Measurements from ENCODE around the gene HSPA1A. TPM values are rescaled to one million over a fixed set of nuclear protein-coding genes. Genes with fewer than 3 reads are reported as not detected.

Gene HSPA1A
- total RNA-seq, 1 experiment from 2014 or later = 51.2 TPM

- no peak overlapping the region for H2BK12ac ChIP-seq (ENCODE audit: insufficient read length, low read depth, low read length)
- H2BK20ac ChIP-seq (ENCODE audit: low read depth, low read length, poor library complexity, severe bottlenecking) = no peak overlapping the region
- Mint-ChIP-seq H3K4me1 (peaks cover 4 to 8% of the 10 kb centered on the region in 2 experiments; a peak in 3 of 4 replicates), H3K27ac (no peak overlapping the region), H3K4me3 (no peak overlapping the region), H3K36me3 (ENCODE audit: insufficient read depth in 1 of 3, low read depth in 3 of 3) (peaks cover 43 to 76% (median 58%) of the 10 kb centered on the region in 3 experiments), H3K27me3 (ENCODE audit: low read depth) (no peaks in the 10 kb centered on the region), H3K9me3 (no peaks in the 10 kb centered on the region)
- H3K27ac ChIP-seq (ENCODE audit: insufficient read length, low read depth, low read length) = no peak overlapping the region
- no peak overlapping the region for H3K56ac ChIP-seq (ENCODE audit: insufficient read length, low read depth, low read length)
- H2AFZ ChIP-seq (ENCODE audit: low read length) = no peak overlapping the region
- whole genome bisulfite sequencing (ENCODE audit: extremely low coverage, insufficient read length, low lambda C conversion rate) = no CpG with 5 or more reads among the region's 20 CpGs
- H3K4ac ChIP-seq (ENCODE audit: low read depth, low read length) = no peak overlapping the region
- no peaks in the 10 kb centered on the region for H4K20me1 ChIP-seq (ENCODE audit: control insufficient read depth, insufficient read depth, insufficient read length)
- no peak overlapping the region for H2BK120ac ChIP-seq (ENCODE audit: low read depth, low read length, poor library complexity, severe bottlenecking)
- H4K5ac ChIP-seq (ENCODE audit: insufficient read length, low read depth, low read length) = no peak overlapping the region
- H3K79me1 ChIP-seq (ENCODE audit: insufficient read depth, low read depth, low read length, poor library complexity, severe bottlenecking) = no peaks in the 10 kb centered on the region
- no peak overlapping the region for H3K9ac ChIP-seq (ENCODE audit: extremely low read depth, insufficient read length, low read length)
- no peak overlapping the region for H3K23ac ChIP-seq (ENCODE audit: insufficient read length, low read depth, low read length)
- no peak overlapping the region for H4K91ac ChIP-seq (ENCODE audit: insufficient read length, low read depth, low read length)
- TF ChIP-seq CTCF (conservative IDR thresholded peaks at IDR 0.05) = no peak
- no peaks in the 10 kb centered on the region for H3K9me3 ChIP-seq (ENCODE audit: control insufficient read depth, low read depth, low read length)
- no peaks in the 10 kb centered on the region for H3K23me2 ChIP-seq (ENCODE audit: insufficient read length, low read depth, low read length, poor library complexity, severe bottlenecking)
- no peaks in the 10 kb centered on the region for H3K4me1 ChIP-seq (ENCODE audit: insufficient read depth, low read length)
- no peak for DNase-seq
- H3K79me2 ChIP-seq (ENCODE audit: insufficient read depth, low read length) = no peaks in the 10 kb centered on the region
- no peak overlapping the region for H3K14ac ChIP-seq (ENCODE audit: insufficient read depth, low read length)
- H3K27me3 ChIP-seq (ENCODE audit: insufficient read depth, low read length) = no peaks in the 10 kb centered on the region
- no peak overlapping the region for H2BK15ac ChIP-seq (ENCODE audit: low read depth, low read length)
- H2AK5ac ChIP-seq (ENCODE audit: insufficient read length, low read length) = no peak overlapping the region
- no peak overlapping the region for H3K4me2 ChIP-seq (ENCODE audit: insufficient read depth, insufficient read length, low read length)
- no peak overlapping the region for H3T11ph ChIP-seq (ENCODE audit: low read length)
- no peak overlapping the region for H4K8ac ChIP-seq (replicated peaks; ENCODE audit: insufficient read length, low read depth, low read length)
- H3K18ac ChIP-seq (ENCODE audit: insufficient read length, low read depth, low read length) = no peak overlapping the region
- no peak overlapping the region for H2BK5ac ChIP-seq (ENCODE audit: insufficient read length, low read length)
These were observed 34.7 kb upstream of the HSPA1A start for GRCh38 chr6:31780507-31781243.
